Measurements from ENCODE around the gene PTGER4. TPM values are rescaled to one million over a fixed set of nuclear protein-coding genes. Genes with fewer than 3 reads are reported as not detected.

PTGER4 gene
- polyA plus RNA-seq, 1 of the 3 experiments (the other 2 are of a cell fraction): not detected

GRCh38 chr5:40687321-40687720 lies 7.6 kb downstream of the PTGER4 start:
- WGBS (ENCODE audit: low lambda C conversion rate): 54% methylated on average over 7 of the region's 7 CpGs
- ChIA-PET CTCF (interaction anchor here (2.4 kb wide), 1 partner anchor 739 kb away, joined by 18 read pairs; no protein-coding TSS in a partner anchor), POLR2A (no interaction called here)
- no peak for DNase-seq
- Histone ChIP-seq H3K79me2 (ENCODE audit: insufficient read depth) (no peaks in the 10 kb centered on the region), H3K27ac (ENCODE audit: low read depth in 2 of 2, low read length in 1 of 2) (no peak overlapping the region), H3K9me2 (no peaks in the 10 kb centered on the region), H3K4me2 (no peak overlapping the region), H3K36me3 (replicated peaks in 1 of 2; ENCODE audit: control insufficient read depth in 1 of 2, insufficient read depth in 2 of 2, low read length in 1 of 2) (no peaks in the 10 kb centered on the region), H3K9ac (no peak overlapping the region), H3K4me1 (ENCODE audit: control insufficient read depth in 1 of 2, insufficient read depth in 2 of 2, low read depth in 1 of 2, low read length in 1 of 2) (no peaks in the 10 kb centered on the region; a peak in 1 of 4 replicates), H3F3A (replicated peaks; ENCODE audit: insufficient read depth) (peaks cover 14% of the 10 kb centered on the region), H3K4me3 (ENCODE audit: low read depth in 2 of 2, low read length in 1 of 2) (no peak overlapping the region), H3K27me3 (ENCODE audit: insufficient read depth) (peaks cover 14% of the 10 kb centered on the region), H3K9me3 (no peaks in the 10 kb centered on the region), H4K20me1 (ENCODE audit: insufficient read depth) (no peaks in the 10 kb centered on the region), H2AFZ (ENCODE audit: low read depth) (no peak overlapping the region)
- TF ChIP-seq FOXM1 (IDR thresholded peaks at IDR 0.05; ENCODE audit: low read depth) (no peak), RAD21 (IDR thresholded peaks at IDR 0.05; ENCODE audit: low read length) (no peak), ELF1 (IDR thresholded peaks at IDR 0.05) (no peak), IRF3 (IDR thresholded peaks at IDR 0.05; ENCODE audit: low read depth, low read length) (no peak), NFIC (IDR thresholded peaks at IDR 0.05; ENCODE audit: borderline replicate concordance) (no peak), FOXJ3 (CRISPR knock-in tag; IDR thresholded peaks at IDR 0.05) (no peak), GATA2 (CRISPR knock-in tag; IDR thresholded peaks at IDR 0.05) (no peak), SMC3 (IDR thresholded peaks at IDR 0.05; ENCODE audit: low read depth, low read length) (no peak), EP300 (IDR thresholded peaks at IDR 0.05; ENCODE audit: borderline replicate concordance in 1 of 2, low read depth in 1 of 2, low read length in 1 of 2) (no peak), YY1 (IDR thresholded peaks at IDR 0.05; ENCODE audit: low read depth) (no peak), CTCF (IDR thresholded peaks at IDR 0.05) (no peak), REST (IDR thresholded peaks at IDR 0.05; ENCODE audit: low read depth, low read length) (no peak), POLR2AphosphoS5 (IDR thresholded peaks at IDR 0.05; ENCODE audit: low read depth, low read length) (no peak), PBX3 (IDR thresholded peaks at IDR 0.05) (no peak), GABPA (IDR thresholded peaks at IDR 0.05; ENCODE audit: low read depth) (no peak), MXI1 (IDR thresholded peaks at IDR 0.05; ENCODE audit: low read depth, low read length) (no peak)

All from SK-N-SH (cell line).